Smooth muscle cell (in vitro differentiated cells): ENCODE data around the gene TESPA1. TPM values are rescaled to one million over a fixed set of nuclear protein-coding genes. Genes with fewer than 3 reads are reported as not detected.

Experiments
- DNase-seq: peaks from one replicate; lab custom pipeline; 2025; ENCODE audit not compliant: unreplicated experiment; lab: John Stamatoyannopoulos, UW
- H2AFZ ChIP-seq: fragments of 200-600 bp; sonication (generic); 2 replicates; pipeline ENCODE4 v1.6.0; 2016; ENCODE audit warnings: antibody characterized with exemption, low read depth, mild to moderate bottlenecking
- H3F3A ChIP-seq: fragments of 200-600 bp; sonication (generic); 2 replicates; pipeline ENCODE4 v1.6.0; 2017; ENCODE audit warnings: antibody characterized with exemption, low read depth
- H3K27ac ChIP-seq: fragments of 200-600 bp; sonication (generic); 2 replicates; pipeline ENCODE4 v1.5.1; 2016; ENCODE audit warnings: low read depth, mild to moderate bottlenecking
- H3K27me3 ChIP-seq: fragments of 200-600 bp; sonication (generic); 2 replicates; pipeline ENCODE4 v1.6.1; 2016; ENCODE audit warnings: low read depth, mild to moderate bottlenecking
- H3K36me3 ChIP-seq: fragments of 200-600 bp; sonication (generic); 2 replicates; pipeline ENCODE4 v1.5.1; 2016; ENCODE audit warnings: low read depth
- H3K4me1 ChIP-seq: fragments of 200-600 bp; sonication (generic); 2 replicates; pipeline ENCODE4 v1.5.1; 2016; ENCODE audit warnings: low read depth
- H3K4me2 ChIP-seq: fragments of 200-600 bp; sonication (generic); 2 replicates; pipeline ENCODE4 v1.6.0; 2016; ENCODE audit warnings: mild to moderate bottlenecking
- H3K4me3 ChIP-seq: fragments of 200-600 bp; sonication (generic); 2 replicates; pipeline ENCODE4 v1.5.1; 2016; ENCODE audit warnings: mild to moderate bottlenecking
- H3K79me2 ChIP-seq: fragments of 200-600 bp; sonication (generic); 2 replicates; pipeline ENCODE4 v1.6.0; 2016; ENCODE audit warnings: low read depth, mild to moderate bottlenecking
- H3K9ac ChIP-seq: fragments of 200-600 bp; sonication (generic); 2 replicates; pipeline ENCODE4 v1.6.0; 2016; ENCODE audit warnings: low read depth
- H3K9me3 ChIP-seq: fragments of 200-600 bp; sonication (generic); replicated peaks from 2 replicates; pipeline ENCODE4 v1.5.1; 2016; ENCODE audit warnings: low read depth
- H4K20me1 ChIP-seq: fragments of 200-600 bp; sonication (generic); 2 replicates; pipeline ENCODE4 v1.6.0; 2016; ENCODE audit warnings: low read depth
- WGBS: methylation state at CpG from one replicate; pipeline ENCODE4 v1.1.7; 2016; ENCODE audit warnings: low lambda C conversion rate; 5-methylcytosine and 5-hydroxymethylcytosine counted together
- polyA plus RNA-seq: library from polyadenylated mRNA; unstranded; fragments of >200 nt; fragmentation: Nextera tagmentation; extraction: Ambion mirVana; gene quantifications from 2 replicates; pipeline ENCODE4 v1.2.1, GENCODE V29; 2016
- total RNA-seq: library from RNA; depleted of rRNA; stranded (reverse); fragments of >200 nt; gene quantifications from 2 replicates; pipeline ENCODE4 v1.2.3, GENCODE V29; 2014
- TF ChIP-seq, protein P1 (sequence below): fragments of 200-600 bp; sonication (generic); IDR thresholded peaks from 2 replicates; pipeline ENCODE4 v1.5.1; 2017; ENCODE audit warnings: borderline replicate concordance, mild to moderate bottlenecking, antibody characterized with exemption; ENCODE audit not compliant: insufficient read depth, poor library complexity, severe bottlenecking

The TESPA1 gene
- total and polyA plus RNA-seq, 2 experiments from 2014 or later, result not detected

DNA sequence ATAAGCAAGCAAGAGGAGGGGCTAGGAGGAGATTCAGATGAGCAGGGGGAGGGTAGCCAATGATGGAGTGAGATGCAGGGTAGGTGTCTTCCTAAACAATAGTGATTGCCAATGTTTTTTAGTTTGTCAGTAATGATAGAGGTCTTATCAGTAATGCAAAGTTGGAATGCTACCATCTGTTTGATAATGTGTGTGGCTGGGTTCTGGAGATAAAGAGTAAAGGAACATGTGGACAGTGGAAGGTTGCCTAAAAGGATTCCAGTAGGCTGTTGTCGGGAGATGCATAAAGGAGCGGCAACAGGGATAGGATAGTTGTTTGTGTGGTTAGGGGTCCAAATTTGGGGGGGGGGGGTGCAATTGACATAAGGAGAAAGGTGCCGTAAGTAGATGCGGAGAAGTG is 52.5 kb downstream of the TESPA1 start:
- WGBS, result 97% methylated on average over 4 of the region's 4 CpGs
- no peaks in the 10 kb centered on the region for H3K79me2 ChIP-seq

DNA sequence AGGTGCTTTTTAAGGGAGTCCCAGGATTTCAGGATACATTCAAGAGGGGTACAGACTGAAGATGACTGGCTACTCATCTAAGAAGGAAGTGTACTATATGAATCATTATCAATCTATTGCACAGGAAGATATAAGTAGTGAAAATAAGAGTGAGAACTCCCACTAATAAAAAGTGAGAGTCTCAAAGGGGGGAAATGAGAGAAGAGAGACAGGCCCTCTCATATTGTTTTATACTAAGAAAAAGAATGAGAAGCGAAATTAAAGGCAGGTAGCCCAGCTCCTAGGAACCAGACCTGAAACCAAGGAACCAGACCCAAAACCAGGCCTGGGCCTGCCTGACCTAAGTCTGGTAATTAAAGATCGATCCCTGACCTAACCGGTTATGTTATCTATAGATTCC is 54.6 kb downstream of the TESPA1 start:
- Histone ChIP-seq H3K4me1 (no peaks in the 10 kb centered on the region), H3K27ac (no peak overlapping the region), H3K9me3 (peaks cover 3% of the 10 kb centered on the region), H4K20me1 (no peaks in the 10 kb centered on the region), H3K4me3 (no peak overlapping the region), H3K79me2 (no peaks in the 10 kb centered on the region), H3K9ac (no peak overlapping the region), H3K4me2 (no peak overlapping the region), H3F3A (no peaks in the 10 kb centered on the region), H2AFZ (no peak overlapping the region), H3K27me3 (no peaks in the 10 kb centered on the region), H3K36me3 (no peaks in the 10 kb centered on the region)
- TF ChIP-seq, protein P1, sequence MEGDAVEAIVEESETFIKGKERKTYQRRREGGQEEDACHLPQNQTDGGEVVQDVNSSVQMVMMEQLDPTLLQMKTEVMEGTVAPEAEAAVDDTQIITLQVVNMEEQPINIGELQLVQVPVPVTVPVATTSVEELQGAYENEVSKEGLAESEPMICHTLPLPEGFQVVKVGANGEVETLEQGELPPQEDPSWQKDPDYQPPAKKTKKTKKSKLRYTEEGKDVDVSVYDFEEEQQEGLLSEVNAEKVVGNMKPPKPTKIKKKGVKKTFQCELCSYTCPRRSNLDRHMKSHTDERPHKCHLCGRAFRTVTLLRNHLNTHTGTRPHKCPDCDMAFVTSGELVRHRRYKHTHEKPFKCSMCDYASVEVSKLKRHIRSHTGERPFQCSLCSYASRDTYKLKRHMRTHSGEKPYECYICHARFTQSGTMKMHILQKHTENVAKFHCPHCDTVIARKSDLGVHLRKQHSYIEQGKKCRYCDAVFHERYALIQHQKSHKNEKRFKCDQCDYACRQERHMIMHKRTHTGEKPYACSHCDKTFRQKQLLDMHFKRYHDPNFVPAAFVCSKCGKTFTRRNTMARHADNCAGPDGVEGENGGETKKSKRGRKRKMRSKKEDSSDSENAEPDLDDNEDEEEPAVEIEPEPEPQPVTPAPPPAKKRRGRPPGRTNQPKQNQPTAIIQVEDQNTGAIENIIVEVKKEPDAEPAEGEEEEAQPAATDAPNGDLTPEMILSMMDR, result no peak
- WGBS, result 81% methylated on average over 3 of the region's 3 CpGs
- DNase-seq, result no peak

More for the DNA sequence above, 52.5 kb downstream of the TESPA1 start:
- no peak overlapping the region for H3K4me2 ChIP-seq
- H3K27ac ChIP-seq, result no peak overlapping the region
- TF ChIP-seq, protein P1, result no peak
- H3K4me1 ChIP-seq, result no peaks in the 10 kb centered on the region
- no peaks in the 10 kb centered on the region for H3F3A ChIP-seq
- DNase-seq, result no peak
- H3K4me3 ChIP-seq, result no peak overlapping the region
- no peak overlapping the region for H2AFZ ChIP-seq
- no peaks in the 10 kb centered on the region for H4K20me1 ChIP-seq
- no peak overlapping the region for H3K9ac ChIP-seq
- H3K27me3 ChIP-seq, result no peaks in the 10 kb centered on the region
- no peaks in the 10 kb centered on the region for H3K36me3 ChIP-seq
- peaks cover 3% of the 10 kb centered on the region for H3K9me3 ChIP-seq

DNA sequence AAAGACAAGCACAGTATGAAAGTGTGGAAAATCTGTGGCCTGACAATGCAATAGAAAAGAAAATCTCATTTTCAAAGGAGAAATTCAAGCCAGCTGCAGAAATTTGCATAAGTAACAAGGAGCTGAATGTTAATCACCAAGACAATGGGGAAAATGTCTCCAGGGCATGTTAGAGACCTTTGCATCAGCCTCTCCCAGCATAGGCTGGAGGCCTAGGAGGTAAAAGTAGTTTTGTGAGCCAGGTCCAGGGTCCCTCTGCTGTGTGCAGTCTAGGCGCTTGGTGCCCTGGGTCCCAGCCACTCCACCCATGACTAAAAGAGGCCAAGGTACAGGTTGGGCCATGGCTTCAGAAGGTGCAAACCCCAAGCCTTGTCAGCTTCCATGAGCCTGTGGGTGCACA is 58.3 kb downstream of the TESPA1 start:
- H3K27ac ChIP-seq, result no peak overlapping the region
- H3K36me3 ChIP-seq, result no peaks in the 10 kb centered on the region
- H3K4me2 ChIP-seq, result no peak overlapping the region
- no peak for DNase-seq
- WGBS, result 96% methylated on average over 1 of the region's 1 CpG
- no peaks in the 10 kb centered on the region for H3K79me2 ChIP-seq
- TF ChIP-seq, protein P1, result no peak
- H3K4me3 ChIP-seq, result no peak overlapping the region
- peaks cover 3% of the 10 kb centered on the region for H3K9me3 ChIP-seq
- no peaks in the 10 kb centered on the region for H3K27me3 ChIP-seq
- H4K20me1 ChIP-seq, result no peaks in the 10 kb centered on the region
- H2AFZ ChIP-seq, result no peak overlapping the region
- no peaks in the 10 kb centered on the region for H3F3A ChIP-seq
- H3K4me1 ChIP-seq, result no peaks in the 10 kb centered on the region
- no peak overlapping the region for H3K9ac ChIP-seq

DNA sequence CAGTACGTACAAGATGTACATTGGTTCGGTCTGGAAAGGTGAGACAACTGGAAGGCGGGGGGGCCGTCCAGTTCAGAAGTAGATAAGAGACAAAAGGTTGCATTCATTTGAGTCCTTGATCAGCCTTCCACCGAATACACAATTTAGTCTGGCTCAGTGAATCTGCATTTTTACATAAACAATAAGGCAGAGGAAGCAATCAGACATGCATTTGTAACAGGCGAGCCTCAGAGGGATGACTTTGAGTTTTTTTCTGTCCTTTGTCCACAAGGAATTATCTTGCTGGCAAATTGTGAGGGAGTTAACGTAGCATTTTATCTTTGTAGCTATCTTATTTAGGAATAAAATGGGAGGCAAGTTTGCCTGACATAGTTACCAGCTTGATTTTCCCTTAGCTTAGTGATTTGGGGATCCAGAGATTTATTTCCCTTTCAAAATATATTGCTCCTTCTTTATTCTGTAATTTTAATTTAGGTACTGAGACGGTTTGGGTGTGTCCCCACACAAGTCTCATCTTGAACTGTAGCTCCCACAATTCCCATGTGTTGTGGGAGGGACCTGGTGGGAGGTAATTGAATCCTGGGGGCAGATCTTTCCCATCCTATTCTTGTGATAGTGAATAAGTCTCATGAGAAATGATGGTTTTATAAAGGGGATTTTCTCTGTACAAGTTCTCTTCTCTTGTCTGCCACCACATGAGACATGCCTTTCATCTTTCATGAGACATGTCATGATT is 59.4 kb downstream of the TESPA1 start:
- Histone ChIP-seq H3K36me3 (no peaks in the 10 kb centered on the region), H3K27ac (no peak overlapping the region), H3K4me2 (no peak overlapping the region), H4K20me1 (no peaks in the 10 kb centered on the region), H3F3A (no peaks in the 10 kb centered on the region), H2AFZ (no peak overlapping the region), H3K9me3 (peaks cover 3% of the 10 kb centered on the region), H3K9ac (no peak overlapping the region), H3K27me3 (no peaks in the 10 kb centered on the region), H3K4me3 (no peak overlapping the region), H3K79me2 (no peaks in the 10 kb centered on the region), H3K4me1 (no peaks in the 10 kb centered on the region)
- no peak for DNase-seq
- 77% methylated on average over 8 of the region's 8 CpGs for WGBS
- TF ChIP-seq, protein P1, result no peak
